H9 (cell line): ENCODE measurements around the gene PARP6. TPM values are rescaled to one million over a fixed set of nuclear protein-coding genes. Genes with fewer than 3 reads are reported as not detected.

Experiments used
- DNase-seq: peaks from one replicate; pipeline ENCODE4 v3.0.0-alpha.2; 2017
- H2AFZ ChIP-seq: one replicate; pipeline ENCODE4 v1.6.1; 2013; ENCODE audit warnings: mild to moderate bottlenecking, low read length, control low read depth, moderate library complexity
- H2AK5ac ChIP-seq: 2 replicates; pipeline ENCODE4 v1.6.1; 2013; ENCODE audit warnings: low read length, control low read depth, mixed read lengths; ENCODE audit not compliant: insufficient read length
- H2BK120ac ChIP-seq: one replicate; pipeline ENCODE4 v1.6.1; 2013; ENCODE audit warnings: low read depth, mild to moderate bottlenecking, low read length, control low read depth, inconsistent platforms; ENCODE audit not compliant: poor library complexity, severe bottlenecking
- H2BK12ac ChIP-seq: 2 replicates; pipeline ENCODE4 v1.6.1; 2013; ENCODE audit warnings: low read length, control low read depth, mixed read lengths, low read depth; ENCODE audit not compliant: insufficient read length
- H2BK15ac ChIP-seq: 2 replicates; pipeline ENCODE4 v1.6.1; 2013; ENCODE audit warnings: low read depth, low read length, control low read depth
- H2BK20ac ChIP-seq: one replicate; pipeline ENCODE4 v1.6.1; 2013; ENCODE audit warnings: low read depth, mild to moderate bottlenecking, low read length, control low read depth, inconsistent platforms; ENCODE audit not compliant: poor library complexity, severe bottlenecking
- H2BK5ac ChIP-seq: 2 replicates; pipeline ENCODE4 v1.6.1; 2013; ENCODE audit warnings: low read length, control low read depth, mixed read lengths; ENCODE audit not compliant: insufficient read length
- H3K14ac ChIP-seq: 2 replicates; pipeline ENCODE4 v1.6.1; 2013; ENCODE audit warnings: low read length, control low read depth; ENCODE audit not compliant: insufficient read depth
- H3K18ac ChIP-seq: 2 replicates; pipeline ENCODE4 v1.6.1; 2013; ENCODE audit warnings: low read depth, mild to moderate bottlenecking, mixed read lengths, low read length, control low read depth; ENCODE audit not compliant: insufficient read length
- H3K23ac ChIP-seq: 2 replicates; pipeline ENCODE4 v1.6.1; 2013; ENCODE audit warnings: low read length, control low read depth, mixed read lengths, low read depth; ENCODE audit not compliant: insufficient read length
- H3K23me2 ChIP-seq: 2 replicates; pipeline ENCODE4 v1.6.1; 2013; ENCODE audit warnings: low read depth, mild to moderate bottlenecking, mixed read lengths, low read length, control low read depth; ENCODE audit not compliant: insufficient read length, poor library complexity, severe bottlenecking
- H3K27ac ChIP-seq: 2 replicates; pipeline ENCODE4 v1.5.1; 2013; ENCODE audit warnings: low read length, control low read depth, mixed read lengths, low read depth; ENCODE audit not compliant: insufficient read length
- H3K27me3 ChIP-seq: 2 replicates; pipeline ENCODE4 v1.6.1; 2013; ENCODE audit warnings: low read length, control low read depth, inconsistent platforms; ENCODE audit not compliant: insufficient read depth
- H3K4ac ChIP-seq: 2 replicates; pipeline ENCODE4 v1.6.1; 2013; ENCODE audit warnings: low read depth, mild to moderate bottlenecking, control low read depth, inconsistent platforms, low read length, moderate library complexity
- H3K4me1 ChIP-seq: 2 replicates; pipeline ENCODE4 v1.6.1; 2013; ENCODE audit warnings: low read length, control low read depth, inconsistent platforms; ENCODE audit not compliant: insufficient read depth
- H3K4me2 ChIP-seq: 2 replicates; pipeline ENCODE4 v1.6.1; 2013; ENCODE audit warnings: low read length, control low read depth, mixed read lengths; ENCODE audit not compliant: insufficient read length, insufficient read depth
- H3K56ac ChIP-seq: 2 replicates; pipeline ENCODE4 v1.6.1; 2013; ENCODE audit warnings: low read depth, mild to moderate bottlenecking, mixed read lengths, low read length, control low read depth; ENCODE audit not compliant: insufficient read length
- H3K79me1 ChIP-seq: 2 replicates; pipeline ENCODE4 v1.6.1; 2013; ENCODE audit warnings: low read depth, mild to moderate bottlenecking, moderate library complexity, low read length, control low read depth, inconsistent platforms; ENCODE audit not compliant: insufficient read depth, poor library complexity, severe bottlenecking
- H3K79me2 ChIP-seq: 2 replicates; pipeline ENCODE4 v1.6.1; 2013; ENCODE audit warnings: low read length, control low read depth, inconsistent platforms; ENCODE audit not compliant: insufficient read depth
- H3K9ac ChIP-seq: 2 replicates; pipeline ENCODE4 v1.6.1; 2013; ENCODE audit warnings: low read length, control low read depth, mixed read lengths; ENCODE audit not compliant: insufficient read length; ENCODE audit errors: extremely low read depth
- H3K9me3 ChIP-seq: one replicate; pipeline ENCODE4 v1.6.1; 2013; ENCODE audit warnings: low read depth, low read length, inconsistent platforms; ENCODE audit not compliant: control insufficient read depth
- H3T11ph ChIP-seq: one replicate; pipeline ENCODE4 v1.6.1; 2013; ENCODE audit warnings: mild to moderate bottlenecking, low read length, control low read depth, inconsistent platforms
- H4K20me1 ChIP-seq: one replicate; pipeline ENCODE4 v1.6.1; 2013; ENCODE audit not compliant: control insufficient read depth, insufficient read length, insufficient read depth
- H4K5ac ChIP-seq: 2 replicates; pipeline ENCODE4 v1.6.1; 2013; ENCODE audit warnings: low read depth, mild to moderate bottlenecking, mixed read lengths, low read length, control low read depth; ENCODE audit not compliant: insufficient read length
- H4K8ac ChIP-seq: replicated peaks from 2 replicates; pipeline ENCODE4 v1.6.1; 2013; ENCODE audit warnings: low read length, control low read depth, mixed read lengths, low read depth; ENCODE audit not compliant: insufficient read length
- H4K91ac ChIP-seq: 2 replicates; pipeline ENCODE4 v1.6.1; 2013; ENCODE audit warnings: low read depth, mild to moderate bottlenecking, moderate library complexity, mixed read lengths, low read length, control low read depth; ENCODE audit not compliant: insufficient read length
- H3K27ac Mint-ChIP-seq, 3 experiments: 2 replicates in 2 of 3; 3 replicates in 1 of 3; pipeline ENCODE4 v1.8.0; 2020 to 2021; ENCODE audit warnings: mixed read lengths in 3 of 3, mild to moderate bottlenecking in 1 of 3, moderate library complexity in 1 of 3
- H3K27me3 Mint-ChIP-seq: 2 replicates; pipeline ENCODE4 v1.8.0; 2021; ENCODE audit warnings: low read depth, mild to moderate bottlenecking, moderate library complexity, mixed read lengths
- H3K36me3 Mint-ChIP-seq, 3 experiments: 2 replicates in 2 of 3; 3 replicates in 1 of 3; pipeline ENCODE4 v1.8.0; 2020 to 2021; ENCODE audit warnings: low read depth in 3 of 3, mixed read lengths in 3 of 3; ENCODE audit not compliant: insufficient read depth in 1 of 3
- H3K4me1 Mint-ChIP-seq, 2 experiments: 2 replicates each; pipeline ENCODE4 v1.8.0; 2020; ENCODE audit warnings: mixed read lengths in 2 of 2
- H3K4me3 Mint-ChIP-seq, 2 experiments: 2 replicates in 1 of 2; 3 replicates in 1 of 2; pipeline ENCODE4 v1.8.0; 2020 to 2021; ENCODE audit warnings: mild to moderate bottlenecking in 2 of 2, mixed read lengths in 2 of 2, moderate library complexity in 1 of 2
- H3K9me3 Mint-ChIP-seq, 2 experiments: 2 replicates in 1 of 2; 3 replicates in 1 of 2; pipeline ENCODE4 v1.8.0; 2020; ENCODE audit warnings: mild to moderate bottlenecking in 2 of 2, mixed read lengths in 2 of 2, moderate library complexity in 1 of 2
- CTCF ChIP-seq: fragments of 200-600 bp; sonication (generic); conservative IDR thresholded peaks from 3 replicates; pipeline ENCODE4 v1.8.0; 2021; ENCODE audit warnings: antibody characterized with exemption, mild to moderate bottlenecking
- WGBS: extraction: QIAGEN DNeasy Blood & Tissue Kit; methylation state at CpG from one replicate; pipeline ENCODE4 v1.1.7; 2013; ENCODE audit warnings: missing lambda C conversion rate, low lambda C conversion rate, mixed read lengths; ENCODE audit not compliant: insufficient read length; ENCODE audit errors: extremely low coverage; 5-methylcytosine and 5-hydroxymethylcytosine counted together
- total RNA-seq: library from RNA; stranded (reverse); gene quantifications from 2 replicates; pipeline ENCODE4 v1.2.1, GENCODE V29; 2021

PARP6 gene
- total RNA-seq, 1 experiment from 2014 or later, result 54.4 TPM

- Mint-ChIP-seq H3K27ac (no peak overlapping the region; a peak in 1 of 7 replicates), H3K9me3 (no peaks in the 10 kb centered on the region), H3K27me3 (peaks cover 27% of the 10 kb centered on the region), H3K4me3 (peak overlapping the region; percentile 54 to 82; a peak in 4 of 5 replicates), H3K36me3 (peaks cover 37 to 56% (median 48%) of the 10 kb centered on the region in 3 experiments), H3K4me1 (peaks cover 17 to 19% of the 10 kb centered on the region in 2 experiments)
- Histone ChIP-seq H3K4me2 (peak overlapping the region; percentile 50), H3K9ac (no peak overlapping the region), H3T11ph (no peak overlapping the region), H2BK12ac (no peak overlapping the region), H3K56ac (no peak overlapping the region), H4K20me1 (no peaks in the 10 kb centered on the region), H4K5ac (no peak overlapping the region), H4K91ac (no peak overlapping the region), H3K79me2 (no peaks in the 10 kb centered on the region), H3K23me2 (peaks cover 11% of the 10 kb centered on the region), H4K8ac (no peak overlapping the region), H3K23ac (no peak overlapping the region), H2BK5ac (no peak overlapping the region), H2BK15ac (no peak overlapping the region), H3K79me1 (no peaks in the 10 kb centered on the region), H3K4ac (no peak overlapping the region), H2BK120ac (no peak overlapping the region), H3K4me1 (no peaks in the 10 kb centered on the region; the same call in 1 of the 2 replicates), H2AK5ac (no peak overlapping the region), H2AFZ (no peak overlapping the region), H3K27me3 (peaks cover 7% of the 10 kb centered on the region; the same call in 1 of the 2 replicates), H3K18ac (no peak overlapping the region), H3K27ac (no peak overlapping the region), H2BK20ac (no peak overlapping the region), H3K14ac (no peak overlapping the region), H3K9me3 (no peaks in the 10 kb centered on the region)
- no peak for DNase-seq
- TF ChIP-seq CTCF, result no peak
- no CpG with 5 or more reads among the region's 11 CpGs for WGBS
These were observed 73.8 kb downstream of the PARP6 start for GRCh38 chr15:72198356-72199204.
